ENCODE results near the gene RIPPLY3.
"Not testable (repeated sequence)": the region's sequence is repeated elsewhere in the genome, so short reads cannot be mapped to it uniquely, and the experiment has no call there.

Gene RIPPLY3

DNA sequence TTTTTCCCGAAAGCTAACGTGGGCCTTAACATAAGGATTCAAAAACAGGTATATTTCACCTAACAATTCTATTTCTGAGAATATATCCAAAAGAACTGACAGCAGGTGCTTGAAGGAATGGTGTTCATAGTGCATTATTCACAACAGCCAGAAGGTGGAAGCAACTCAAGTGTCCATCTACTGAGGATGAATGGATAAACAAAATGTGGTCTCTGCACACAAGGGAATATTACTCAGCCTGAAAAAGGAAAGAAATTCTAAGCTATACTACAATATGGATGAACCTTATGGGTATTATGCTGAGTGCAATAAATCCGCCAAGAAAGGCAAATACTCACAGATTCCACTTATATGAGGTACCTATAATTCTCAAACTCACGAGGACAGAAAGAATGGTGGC lies 6.1 kb upstream of the RIPPLY3 start:
- no peaks in the 10 kb centered on the region for H4K20me1 ChIP-seq (ENCODE audit: insufficient read depth, low read length, poor library complexity, severe bottlenecking)
- no peak overlapping the region for H3K4me2 ChIP-seq (ENCODE audit: low read depth, low read length, poor library complexity, severe bottlenecking)
- no peak overlapping the region for H3K9ac ChIP-seq (ENCODE audit: low read depth, low read length, poor library complexity, severe bottlenecking)
- no peaks in the 10 kb centered on the region for H3K27me3 ChIP-seq (ENCODE audit: insufficient read depth, low read length, poor library complexity, severe bottlenecking)
- H3K36me3 ChIP-seq (ENCODE audit: insufficient read depth, low read length) = no peaks in the 10 kb centered on the region
- H2AFZ ChIP-seq (ENCODE audit: low read length) = no peak overlapping the region
- no peaks in the 10 kb centered on the region for H3K9me2 ChIP-seq (replicated peaks; ENCODE audit: low read depth, low read length)
- H3K9me3 ChIP-seq (ENCODE audit: insufficient read depth, low read depth, low read length) = no peaks in the 10 kb centered on the region
- no peaks in the 10 kb centered on the region for H3K79me2 ChIP-seq (ENCODE audit: insufficient read depth, low read length)
- TF ChIP-seq, protein P1, sequence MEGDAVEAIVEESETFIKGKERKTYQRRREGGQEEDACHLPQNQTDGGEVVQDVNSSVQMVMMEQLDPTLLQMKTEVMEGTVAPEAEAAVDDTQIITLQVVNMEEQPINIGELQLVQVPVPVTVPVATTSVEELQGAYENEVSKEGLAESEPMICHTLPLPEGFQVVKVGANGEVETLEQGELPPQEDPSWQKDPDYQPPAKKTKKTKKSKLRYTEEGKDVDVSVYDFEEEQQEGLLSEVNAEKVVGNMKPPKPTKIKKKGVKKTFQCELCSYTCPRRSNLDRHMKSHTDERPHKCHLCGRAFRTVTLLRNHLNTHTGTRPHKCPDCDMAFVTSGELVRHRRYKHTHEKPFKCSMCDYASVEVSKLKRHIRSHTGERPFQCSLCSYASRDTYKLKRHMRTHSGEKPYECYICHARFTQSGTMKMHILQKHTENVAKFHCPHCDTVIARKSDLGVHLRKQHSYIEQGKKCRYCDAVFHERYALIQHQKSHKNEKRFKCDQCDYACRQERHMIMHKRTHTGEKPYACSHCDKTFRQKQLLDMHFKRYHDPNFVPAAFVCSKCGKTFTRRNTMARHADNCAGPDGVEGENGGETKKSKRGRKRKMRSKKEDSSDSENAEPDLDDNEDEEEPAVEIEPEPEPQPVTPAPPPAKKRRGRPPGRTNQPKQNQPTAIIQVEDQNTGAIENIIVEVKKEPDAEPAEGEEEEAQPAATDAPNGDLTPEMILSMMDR (conservative IDR thresholded peaks at IDR 0.05; ENCODE audit: low read length) = peak; percentile 56
- no peak for TF ChIP-seq EZH2phosphoT487 (IDR thresholded peaks at IDR 0.05; ENCODE audit: borderline replicate concordance)
- H3K4me3 ChIP-seq (ENCODE audit: low read length, poor library complexity, severe bottlenecking) = no peak overlapping the region
- H3K4me1 ChIP-seq (ENCODE audit: insufficient read depth, low read length, poor library complexity, severe bottlenecking) = peaks cover 10% of the 10 kb centered on the region
- no peaks in the 10 kb centered on the region for H3F3A ChIP-seq (ENCODE audit: low read depth)

DNA sequence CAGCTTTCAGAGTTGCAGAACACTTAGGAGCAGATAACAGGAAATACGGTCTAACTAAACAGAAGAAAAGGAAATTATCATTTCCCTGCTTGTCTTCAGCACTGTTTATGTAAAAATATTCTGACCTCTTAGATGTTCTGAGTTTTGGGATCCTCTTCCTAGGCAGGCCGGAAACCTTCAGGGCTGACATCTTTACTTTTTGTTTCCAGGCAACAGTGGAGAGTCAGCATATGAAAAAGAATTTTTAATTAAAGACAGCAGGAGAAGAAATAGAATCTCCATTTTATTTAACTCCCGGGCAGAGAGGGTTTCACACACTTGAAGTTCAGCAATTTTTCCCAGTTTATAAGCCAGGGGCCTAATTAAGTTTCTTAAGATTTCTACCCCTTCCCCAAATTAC lies 5.1 kb upstream of the RIPPLY3 start:
- Histone ChIP-seq H3K4me1 (ENCODE audit: insufficient read depth, low read length, poor library complexity, severe bottlenecking) (peaks cover 10% of the 10 kb centered on the region), H3F3A (ENCODE audit: low read depth) (no peaks in the 10 kb centered on the region), H3K9me2 (replicated peaks; ENCODE audit: low read depth, low read length) (no peaks in the 10 kb centered on the region), H4K20me1 (ENCODE audit: insufficient read depth, low read length, poor library complexity, severe bottlenecking) (no peaks in the 10 kb centered on the region), H3K4me2 (ENCODE audit: low read depth, low read length, poor library complexity, severe bottlenecking) (peak overlapping the region; percentile 53), H3K36me3 (ENCODE audit: insufficient read depth, low read length) (no peaks in the 10 kb centered on the region), H3K4me3 (ENCODE audit: low read length, poor library complexity, severe bottlenecking) (no peak overlapping the region), H3K9me3 (ENCODE audit: insufficient read depth, low read depth, low read length) (no peaks in the 10 kb centered on the region), H2AFZ (ENCODE audit: low read length) (peak overlapping the region; percentile 91), H3K79me2 (ENCODE audit: insufficient read depth, low read length) (no peaks in the 10 kb centered on the region), H3K9ac (ENCODE audit: low read depth, low read length, poor library complexity, severe bottlenecking) (peak overlapping the region; percentile 41), H3K27me3 (ENCODE audit: insufficient read depth, low read length, poor library complexity, severe bottlenecking) (no peaks in the 10 kb centered on the region)
- no peak for TF ChIP-seq EZH2phosphoT487 (IDR thresholded peaks at IDR 0.05; ENCODE audit: borderline replicate concordance)
- TF ChIP-seq, protein P1 (conservative IDR thresholded peaks at IDR 0.05; ENCODE audit: low read length) = no peak

DNA sequence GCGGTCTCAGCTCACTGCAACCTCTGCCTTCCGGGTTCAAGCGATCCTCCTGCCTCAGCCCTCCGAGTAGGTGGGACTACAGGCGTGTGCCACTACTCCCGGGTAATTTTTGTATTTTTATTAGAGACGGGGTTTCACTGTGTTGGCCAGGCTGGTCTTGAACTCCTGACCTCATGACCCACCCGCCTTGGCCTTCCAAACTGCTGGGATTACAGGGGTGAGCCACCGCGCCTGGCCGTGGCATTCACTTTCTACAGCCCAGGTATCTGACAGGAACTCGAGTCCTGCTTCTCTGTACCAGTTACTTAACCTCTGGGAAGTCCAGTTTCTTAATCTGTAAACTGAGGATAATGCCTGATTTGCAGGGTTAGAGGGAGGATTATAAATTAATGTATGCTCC lies 3.7 kb upstream of the RIPPLY3 start:
- not testable (repeated sequence) for H3K9ac ChIP-seq (ENCODE audit: low read depth, low read length, poor library complexity, severe bottlenecking); H3K4me3 ChIP-seq (ENCODE audit: low read length, poor library complexity, severe bottlenecking); H2AFZ ChIP-seq (ENCODE audit: low read length); H3K79me2 ChIP-seq (ENCODE audit: insufficient read depth, low read length); H3K27me3 ChIP-seq (ENCODE audit: insufficient read depth, low read length, poor library complexity, severe bottlenecking); H3K9me3 ChIP-seq (ENCODE audit: insufficient read depth, low read depth, low read length); H3F3A ChIP-seq (ENCODE audit: low read depth); H3K4me2 ChIP-seq (ENCODE audit: low read depth, low read length, poor library complexity, severe bottlenecking); H4K20me1 ChIP-seq (ENCODE audit: insufficient read depth, low read length, poor library complexity, severe bottlenecking); H3K36me3 ChIP-seq (ENCODE audit: insufficient read depth, low read length); H3K9me2 ChIP-seq (replicated peaks; ENCODE audit: low read depth, low read length)
- peaks cover 10% of the 10 kb centered on the region for H3K4me1 ChIP-seq (ENCODE audit: insufficient read depth, low read length, poor library complexity, severe bottlenecking)

DNA sequence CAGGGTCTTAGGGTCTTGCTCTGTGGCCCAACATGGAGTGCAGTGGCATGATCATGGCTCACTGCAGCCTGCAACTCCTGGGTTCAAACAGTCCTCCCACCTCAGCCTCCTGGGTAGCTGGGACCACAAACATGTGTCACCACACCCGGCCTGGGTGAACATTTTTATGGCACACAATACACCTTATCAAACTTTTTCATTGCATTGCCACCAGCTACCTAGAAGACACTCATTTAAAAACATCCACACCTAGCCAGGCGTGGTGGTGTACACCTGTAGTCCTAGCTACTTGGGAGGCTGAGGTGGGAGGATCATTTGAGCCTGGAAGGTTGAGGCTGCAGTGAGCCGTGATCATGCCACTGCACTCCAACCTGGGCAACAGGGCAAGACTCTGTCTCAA lies 2.6 kb upstream of the RIPPLY3 start:
- H3K4me2 ChIP-seq (ENCODE audit: low read depth, low read length, poor library complexity, severe bottlenecking); H3K9ac ChIP-seq (ENCODE audit: low read depth, low read length, poor library complexity, severe bottlenecking); H2AFZ ChIP-seq (ENCODE audit: low read length); H3K9me2 ChIP-seq (replicated peaks; ENCODE audit: low read depth, low read length); H4K20me1 ChIP-seq (ENCODE audit: insufficient read depth, low read length, poor library complexity, severe bottlenecking); H3K9me3 ChIP-seq (ENCODE audit: insufficient read depth, low read depth, low read length); H3K27me3 ChIP-seq (ENCODE audit: insufficient read depth, low read length, poor library complexity, severe bottlenecking); H3K36me3 ChIP-seq (ENCODE audit: insufficient read depth, low read length); H3F3A ChIP-seq (ENCODE audit: low read depth); H3K4me3 ChIP-seq (ENCODE audit: low read length, poor library complexity, severe bottlenecking); H3K79me2 ChIP-seq (ENCODE audit: insufficient read depth, low read length): not testable (repeated sequence)
- peaks cover 10% of the 10 kb centered on the region for H3K4me1 ChIP-seq (ENCODE audit: insufficient read depth, low read length, poor library complexity, severe bottlenecking)

Measured in Loucy (cell line).